Mucosa of descending colon (tissue), 3 donors: ENCODE data around the gene PLEKHG7. TPM values are rescaled to one million over a fixed set of nuclear protein-coding genes. Genes with fewer than 3 reads are reported as not detected.

Experiments used
- ATAC-seq: fragments of 200-7000 bp; cut with Tn5 transposase; one replicate; pipeline ENCODE4 v1.9.1; 2020; ENCODE audit warnings: mild to moderate bottlenecking, moderate library complexity
- DNase-seq, 3 donors: peaks; one replicate each; pipeline ENCODE4 v3.0.0-alpha.2; 2020
- H3K36me3 ChIP-seq: fragments of 200-600 bp; one replicate; pipeline ENCODE4 v1.8.0; 2021; ENCODE audit warnings: low read depth, mild to moderate bottlenecking
- H3K4me1 ChIP-seq: fragments of 200-600 bp; one replicate; pipeline ENCODE4 v1.8.0; 2021; ENCODE audit warnings: low read depth, mild to moderate bottlenecking
- H3K4me3 ChIP-seq: fragments of 200-600 bp; one replicate; pipeline ENCODE4 v1.8.0; 2021; ENCODE audit warnings: mild to moderate bottlenecking
- H3K9me3 ChIP-seq: fragments of 200-600 bp; one replicate; pipeline ENCODE4 v1.8.0; 2021; ENCODE audit warnings: mild to moderate bottlenecking
- CTCF ChIP-seq: fragments of 200-600 bp; IDR thresholded peaks from one replicate; pipeline ENCODE4 v1.8.0; 2022; ENCODE audit warnings: antibody characterized with exemption, mild to moderate bottlenecking
- intact Hi-C, 2 donors: fragments of 100-400 bp; cut with DNase I in 1 of 2; cut with micrococcal nuclease in 1 of 2; formaldehyde crosslinking; loops; one replicate each; pipeline versions ENCODE4 v1.11.0 to v1.11.1; 2022; cut with DNase I, micrococcal nuclease
- total RNA-seq, 3 donors: library from RNA; stranded (reverse); fragmentation: NEBNext Ultra II Directional in 2 of 3; extraction: Animal tissue kit (Norgen Biotek cat#: 25700) in 2 of 3; gene quantifications; one replicate each; pipeline versions ENCODE4 v1.2.1 to v1.2.4, GENCODE V29; 2021 to 2023
- donor health status: DM: no; HTN: no; CAD: no; lungs with moderate emphysema.
- donor health status: DM: no; HTN: no; CAD: no.
- donor health status: DM: no; HTN: yes; CAD: no.

PLEKHG7 gene
- total RNA-seq, 3 donors from 2014 or later = 1.2 to 2.7 (median 1.3) TPM

DNA sequence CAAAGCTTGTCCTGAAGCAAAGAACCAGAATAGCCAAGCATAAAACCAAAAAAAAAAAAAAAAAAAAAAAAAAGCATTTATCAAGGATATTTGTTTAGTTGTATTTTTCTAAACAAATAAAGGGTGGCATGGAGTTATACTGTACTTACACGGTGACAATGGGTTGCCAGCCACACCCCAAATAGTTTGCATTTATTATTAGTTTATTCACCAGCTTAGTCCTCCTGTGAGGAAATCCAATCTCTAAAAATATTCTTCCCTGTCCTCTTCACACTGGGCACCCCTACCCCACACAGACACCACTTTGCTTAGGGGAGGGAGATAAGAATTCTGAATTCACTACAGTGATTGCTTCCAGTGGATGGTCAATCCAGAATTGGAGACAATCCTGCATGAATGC is 18.9 kb downstream of the PLEKHG7 start:
- intact Hi-C loops = no loop called here
- peaks cover 3% of the 10 kb centered on the region for H3K9me3 ChIP-seq

GRCh38 chr12:92722897-92723296 is 20.1 kb downstream of the PLEKHG7 start:
- DNase-seq (no peak), ATAC-seq (no peak)
- Histone ChIP-seq H3K36me3 (no peaks in the 10 kb centered on the region), H3K4me1 (no peaks in the 10 kb centered on the region), H3K9me3 (peaks cover 3% of the 10 kb centered on the region), H3K4me3 (no peak overlapping the region)
- intact Hi-C loops = no loop called here
- TF ChIP-seq CTCF = no peak

More for the DNA sequence above, 18.9 kb downstream of the PLEKHG7 start:
- Histone ChIP-seq H3K36me3 (no peaks in the 10 kb centered on the region), H3K4me3 (no peak overlapping the region), H3K4me1 (no peaks in the 10 kb centered on the region)
- no peak for DNase-seq
- no peak for ATAC-seq
- no peak for TF ChIP-seq CTCF

- no peak for ATAC-seq
- DNase-seq = no peak
- TF ChIP-seq CTCF = no peak
- no peak overlapping the region for H3K4me3 ChIP-seq
- H3K9me3 ChIP-seq = peaks cover 3% of the 10 kb centered on the region
- H3K4me1 ChIP-seq = no peaks in the 10 kb centered on the region
- intact Hi-C loops = no loop called here
- H3K36me3 ChIP-seq = no peaks in the 10 kb centered on the region
Measured at GRCh38 chr12:92726850-92727249, 24.1 kb downstream of the PLEKHG7 start.

DNA sequence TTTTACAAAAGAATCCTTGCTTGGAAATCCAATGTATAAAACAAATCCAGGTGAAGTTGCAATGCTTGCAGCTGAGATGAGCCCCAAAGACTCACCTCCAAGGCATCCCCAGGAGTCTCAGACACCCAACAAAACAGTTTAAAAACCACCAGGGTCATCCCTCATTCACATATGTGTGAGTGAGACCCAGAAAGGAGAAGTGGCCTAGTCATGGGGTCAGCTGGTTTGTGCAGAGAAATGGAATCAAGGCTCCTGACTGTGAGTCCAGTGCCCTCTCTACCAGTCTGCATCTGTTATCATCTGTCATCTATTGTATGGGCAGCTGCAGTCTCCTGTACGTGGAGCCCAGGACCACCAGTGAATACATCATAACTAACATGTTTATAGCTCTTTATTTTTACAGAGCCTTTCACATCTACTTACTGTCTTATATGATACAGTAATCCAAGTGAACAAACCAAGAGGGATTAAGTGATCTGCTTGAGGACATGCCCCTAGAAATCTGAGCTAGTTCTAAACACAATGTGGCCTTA is 27.1 kb downstream of the PLEKHG7 start:
- Histone ChIP-seq H3K9me3 (no peaks in the 10 kb centered on the region), H3K36me3 (no peaks in the 10 kb centered on the region), H3K4me1 (no peaks in the 10 kb centered on the region), H3K4me3 (no peak overlapping the region)
- no peak for TF ChIP-seq CTCF
- ATAC-seq = no peak
- intact Hi-C loops = no loop called here
- DNase-seq = no peak

DNA sequence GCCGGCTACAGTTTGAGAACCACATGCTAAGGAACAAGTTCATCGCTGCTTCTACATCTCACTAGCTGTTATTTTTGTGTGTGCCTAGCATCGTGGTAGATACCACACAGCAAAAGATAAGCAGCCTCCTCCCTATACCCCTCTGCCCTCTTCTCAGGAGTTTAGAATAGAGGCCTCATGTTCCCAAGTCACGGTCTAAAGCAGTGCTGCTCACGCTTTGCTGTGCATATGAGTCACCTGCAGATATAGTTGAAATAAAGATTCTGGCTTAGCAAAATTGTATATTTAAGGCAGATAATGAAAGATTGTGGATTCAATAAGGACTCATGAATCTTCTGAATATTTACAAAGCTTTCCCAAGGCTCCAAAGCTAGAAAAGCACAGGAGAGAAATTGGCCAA is 28.0 kb downstream of the PLEKHG7 start:
- DNase-seq (no peak), ATAC-seq (no peak)
- Histone ChIP-seq H3K9me3 (no peaks in the 10 kb centered on the region), H3K36me3 (no peaks in the 10 kb centered on the region), H3K4me1 (no peaks in the 10 kb centered on the region), H3K4me3 (no peak overlapping the region)
- TF ChIP-seq CTCF = no peak
- intact Hi-C loops = no loop called here

DNA sequence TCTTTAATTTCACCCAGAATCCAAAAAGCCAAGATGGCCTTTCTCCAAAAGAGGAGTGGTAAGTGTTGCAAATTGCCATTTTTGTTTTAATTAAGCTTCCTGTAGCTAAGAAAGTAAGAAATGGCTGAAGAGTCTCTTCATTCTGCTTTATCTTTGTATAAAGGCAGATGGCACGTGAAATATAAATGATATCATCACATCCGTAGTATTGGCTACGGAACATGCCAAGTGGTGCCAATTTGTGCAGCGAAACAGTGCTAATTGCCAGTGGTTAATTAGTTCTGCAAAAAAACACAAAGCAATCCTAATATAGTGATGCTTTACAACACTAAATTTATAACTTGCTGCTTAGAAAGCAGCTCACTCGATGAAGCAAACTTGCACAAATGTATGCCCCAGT is 29.4 kb downstream of the PLEKHG7 start:
- no peak for ATAC-seq
- intact Hi-C loops = no loop called here
- Histone ChIP-seq H3K4me3 (no peak overlapping the region), H3K36me3 (no peaks in the 10 kb centered on the region), H3K4me1 (no peaks in the 10 kb centered on the region), H3K9me3 (no peaks in the 10 kb centered on the region)
- TF ChIP-seq CTCF = no peak
- DNase-seq = no peak
